ENCODE measurements around the gene PDE9A.
"Not testable (repeated sequence)": the region's sequence is repeated elsewhere in the genome, so short reads cannot be mapped to it uniquely, and the experiment has no call there.

Gene PDE9A

GRCh38 chr21:42720484-42720883, 67.1 kb downstream of the PDE9A start:
- not testable (repeated sequence) for FAIRE-seq

DNA sequence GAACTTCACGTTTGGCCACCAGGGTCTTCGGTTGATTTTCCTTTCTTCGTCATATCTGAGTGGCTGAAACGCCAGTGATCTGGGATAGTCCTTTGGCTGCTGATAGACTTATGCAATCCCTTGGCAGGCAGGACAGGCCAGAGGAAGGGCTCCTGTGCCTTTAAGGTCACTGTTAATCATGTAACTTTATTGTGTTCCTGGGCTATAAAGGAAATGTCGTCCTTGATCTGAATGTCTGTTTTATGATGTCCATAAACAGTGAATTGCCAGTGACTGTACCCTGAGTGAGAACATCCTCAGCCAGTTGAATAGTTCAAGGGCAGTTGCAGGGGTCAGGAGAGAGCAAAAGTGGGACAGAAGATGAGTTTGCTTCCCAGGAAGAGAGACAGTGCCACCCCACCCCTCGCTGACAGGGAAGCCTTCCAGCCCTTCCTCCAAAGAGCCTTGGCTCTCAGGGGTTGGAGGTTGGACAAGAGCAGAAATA, 68.0 kb downstream of the PDE9A start:
- no peak for FAIRE-seq

- no peak for FAIRE-seq
Measured at GRCh38 chr21:42722153-42722552, 68.7 kb downstream of the PDE9A start.

DNA sequence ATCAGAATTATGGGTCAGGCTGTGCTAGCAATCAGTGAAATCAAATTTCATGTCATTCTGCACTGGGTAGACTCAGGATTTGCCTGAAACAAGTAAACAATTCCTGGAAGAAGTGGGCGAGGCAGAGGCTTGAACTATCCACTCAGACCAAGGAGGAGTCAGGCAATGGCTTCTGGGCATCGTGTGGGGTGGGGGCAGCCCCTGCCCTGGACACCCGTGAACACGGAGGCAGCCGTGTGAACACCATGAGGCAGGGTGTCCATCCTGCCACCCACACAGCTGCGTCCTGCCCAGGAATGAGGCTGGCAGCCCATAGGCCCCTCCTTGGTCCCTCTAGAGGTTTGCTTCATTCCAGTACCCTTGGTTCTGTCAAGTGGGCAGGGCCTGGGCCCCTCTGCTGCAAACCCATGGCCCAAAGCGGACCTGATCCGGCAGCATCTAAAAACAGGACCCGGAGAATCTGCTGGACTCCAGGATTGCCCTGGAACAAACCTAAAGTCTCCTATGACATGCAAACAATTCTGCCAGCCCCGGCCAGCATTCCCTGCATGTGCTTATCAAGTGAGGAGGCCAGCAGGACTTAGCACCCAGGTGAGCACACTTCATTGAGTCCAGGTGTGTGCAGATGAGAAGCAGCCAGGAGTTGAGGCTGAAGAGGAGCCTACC, 69.5 kb downstream of the PDE9A start:
- FAIRE-seq: no peak

DNA sequence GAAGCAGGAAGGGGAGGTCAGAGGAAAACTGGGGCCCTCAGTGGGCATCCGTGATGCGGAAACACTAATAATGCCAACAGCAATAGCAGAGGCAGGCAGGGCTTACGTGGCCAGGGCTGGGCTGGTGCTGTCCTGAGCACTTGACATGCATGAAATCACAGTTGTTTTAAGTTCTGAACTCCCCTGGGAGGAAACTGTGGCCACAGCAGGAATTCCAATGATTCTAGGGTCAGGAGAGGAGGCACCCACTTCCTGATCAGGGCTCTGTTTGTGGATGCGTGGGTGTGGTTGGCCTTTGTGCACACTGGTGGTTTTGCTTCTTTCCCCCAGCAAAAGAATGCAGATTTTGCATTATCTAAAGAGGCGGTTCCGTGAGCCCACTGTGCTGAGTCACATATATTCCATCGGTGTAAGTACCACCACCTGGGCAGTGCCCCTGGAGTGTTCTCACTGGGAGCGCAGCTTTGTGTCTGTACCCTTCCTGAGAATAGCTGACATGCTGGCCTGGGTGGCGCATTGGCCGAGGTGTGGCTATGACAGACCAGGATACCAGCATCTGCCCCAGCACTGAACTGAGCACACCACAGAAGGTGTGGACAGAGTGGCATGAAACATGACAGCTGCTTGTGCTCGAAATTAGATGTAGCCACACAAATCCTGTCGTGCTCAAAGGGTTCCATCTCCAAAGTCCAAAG, 71.0 kb downstream of the PDE9A start:
- no peak for FAIRE-seq

- FAIRE-seq: no peak
Measured at GRCh38 chr21:42725416-42725930, 72.1 kb downstream of the PDE9A start.

DNA sequence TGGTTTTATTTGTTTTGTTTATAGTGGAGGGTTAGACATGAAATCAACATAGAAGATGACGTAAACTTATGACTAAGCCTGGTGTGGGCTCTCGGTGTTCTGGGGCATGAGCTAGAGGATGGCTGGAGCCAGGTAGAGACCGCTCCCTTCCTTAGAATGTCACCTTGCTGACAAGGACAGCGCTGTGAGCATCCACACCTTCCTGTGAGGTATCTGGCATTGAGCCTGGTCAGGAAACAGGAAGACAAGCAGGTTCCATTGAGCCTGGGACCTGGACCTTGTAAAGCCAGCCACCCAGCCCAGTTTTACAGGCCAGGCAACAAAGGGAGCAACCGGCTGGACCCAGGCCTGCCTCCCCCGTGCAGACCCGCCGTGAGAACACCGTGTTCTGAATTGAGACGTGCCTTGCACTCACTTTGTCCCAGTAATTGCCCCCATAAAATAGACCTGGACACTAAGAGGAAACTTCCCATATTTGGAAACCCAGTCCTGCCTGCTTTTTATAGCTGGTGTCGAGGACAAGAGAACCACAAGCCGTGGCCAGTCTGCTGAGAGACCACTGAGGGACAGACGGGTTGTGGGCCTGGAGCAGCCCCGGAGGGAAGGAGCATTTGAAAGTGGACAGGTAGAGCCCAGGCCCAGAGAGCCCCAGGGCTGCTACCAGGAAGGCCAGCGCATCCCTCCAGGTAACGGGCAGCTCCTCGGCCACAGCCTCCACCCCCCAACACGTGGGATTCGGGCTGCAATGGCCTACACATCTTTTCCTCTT, 78.0 kb downstream of the PDE9A start:
- FAIRE-seq: no peak

GRCh38 chr21:42732033-42732410, 78.6 kb downstream of the PDE9A start:
- no peak for FAIRE-seq

GRCh38 chr21:42733037-42733627, 79.7 kb downstream of the PDE9A start:
- FAIRE-seq: peak; percentile 9

- no peak for FAIRE-seq
Measured at GRCh38 chr21:42733874-42734273, 80.5 kb downstream of the PDE9A start.

DNA sequence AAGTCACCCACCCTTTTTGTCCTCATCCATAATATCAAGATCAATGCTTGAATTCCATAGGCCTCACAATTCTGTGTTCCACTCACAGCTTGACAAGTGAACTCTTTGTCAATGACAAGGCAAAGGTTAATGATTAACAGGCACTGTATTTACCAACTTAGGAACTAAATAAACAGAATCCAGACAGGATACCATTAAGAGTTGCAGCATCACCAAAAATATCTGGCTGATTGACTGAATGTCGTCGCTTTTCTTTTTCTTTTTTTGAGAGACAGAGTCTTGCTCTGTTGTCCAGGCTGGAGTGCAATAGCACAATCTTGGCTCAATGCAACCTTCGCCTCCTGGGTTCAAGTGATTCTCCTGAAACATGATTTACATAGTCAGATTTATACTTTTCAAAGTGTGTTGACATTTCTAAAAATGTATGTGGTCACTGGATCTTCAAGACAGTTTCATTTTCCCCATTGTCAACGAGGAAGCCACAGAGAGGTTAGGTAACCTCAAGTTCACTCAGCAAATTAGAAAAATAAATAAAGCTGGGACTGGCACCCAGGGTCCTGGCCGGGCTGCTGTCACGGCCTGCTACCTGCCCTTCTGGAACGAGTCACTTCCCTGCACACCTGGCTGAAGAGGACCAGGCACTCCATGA, 81.0 kb downstream of the PDE9A start:
- peak; percentile 66 for FAIRE-seq

GRCh38 chr21:42735061-42735460, 81.6 kb downstream of the PDE9A start:
- FAIRE-seq: no peak

DNA sequence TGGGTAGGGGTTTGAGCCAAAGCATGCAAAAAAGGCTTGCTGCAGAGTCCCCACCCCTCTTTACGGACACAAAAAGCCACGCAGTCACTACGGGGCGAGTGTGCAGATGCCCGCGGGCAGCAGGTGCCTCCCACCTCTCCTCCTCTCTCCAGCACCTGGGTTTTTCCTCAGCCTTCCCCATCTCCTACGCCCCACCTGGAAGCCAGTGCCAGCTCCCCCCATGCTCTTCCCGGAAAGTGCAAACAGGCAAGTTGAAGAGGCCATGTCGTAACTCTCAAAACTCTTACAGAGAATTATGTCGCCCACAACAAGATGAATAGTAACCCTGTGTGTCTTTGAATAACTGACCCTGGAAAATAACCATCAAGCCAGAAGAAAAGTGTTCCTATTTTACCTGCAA, 82.5 kb downstream of the PDE9A start:
- no peak for FAIRE-seq

- FAIRE-seq: no peak
Measured at GRCh38 chr21:42736646-42737350, 83.4 kb downstream of the PDE9A start.

GRCh38 chr21:42737951-42738590, 84.7 kb downstream of the PDE9A start:
- FAIRE-seq: no peak

GRCh38 chr21:42739061-42739931, 85.9 kb downstream of the PDE9A start:
- FAIRE-seq: no peak

DNA sequence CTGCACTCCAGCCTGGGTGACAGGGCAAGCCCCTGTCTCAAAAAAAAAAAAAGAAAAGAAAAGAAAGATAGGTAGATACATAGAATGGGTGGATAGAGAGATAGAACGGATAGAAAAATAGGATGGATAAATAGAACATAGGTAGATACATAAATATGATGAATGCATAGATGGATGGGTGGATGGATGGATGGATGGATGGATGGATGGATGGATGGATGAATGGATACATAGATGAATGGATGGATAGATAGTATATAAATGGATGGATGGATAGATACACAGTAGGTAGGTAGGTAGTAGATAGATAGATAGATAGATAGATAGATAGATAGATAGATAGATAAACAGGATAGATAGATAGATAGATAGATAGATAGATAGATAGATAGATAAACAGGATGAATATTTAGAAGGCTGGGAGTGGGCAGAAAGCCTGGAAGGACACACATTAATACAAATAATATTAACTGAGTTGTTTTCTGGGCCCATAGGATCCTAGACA, 87.0 kb downstream of the PDE9A start:
- FAIRE-seq: no peak

GRCh38 chr21:42741066-42741465, 87.6 kb downstream of the PDE9A start:
- no peak for FAIRE-seq

DNA sequence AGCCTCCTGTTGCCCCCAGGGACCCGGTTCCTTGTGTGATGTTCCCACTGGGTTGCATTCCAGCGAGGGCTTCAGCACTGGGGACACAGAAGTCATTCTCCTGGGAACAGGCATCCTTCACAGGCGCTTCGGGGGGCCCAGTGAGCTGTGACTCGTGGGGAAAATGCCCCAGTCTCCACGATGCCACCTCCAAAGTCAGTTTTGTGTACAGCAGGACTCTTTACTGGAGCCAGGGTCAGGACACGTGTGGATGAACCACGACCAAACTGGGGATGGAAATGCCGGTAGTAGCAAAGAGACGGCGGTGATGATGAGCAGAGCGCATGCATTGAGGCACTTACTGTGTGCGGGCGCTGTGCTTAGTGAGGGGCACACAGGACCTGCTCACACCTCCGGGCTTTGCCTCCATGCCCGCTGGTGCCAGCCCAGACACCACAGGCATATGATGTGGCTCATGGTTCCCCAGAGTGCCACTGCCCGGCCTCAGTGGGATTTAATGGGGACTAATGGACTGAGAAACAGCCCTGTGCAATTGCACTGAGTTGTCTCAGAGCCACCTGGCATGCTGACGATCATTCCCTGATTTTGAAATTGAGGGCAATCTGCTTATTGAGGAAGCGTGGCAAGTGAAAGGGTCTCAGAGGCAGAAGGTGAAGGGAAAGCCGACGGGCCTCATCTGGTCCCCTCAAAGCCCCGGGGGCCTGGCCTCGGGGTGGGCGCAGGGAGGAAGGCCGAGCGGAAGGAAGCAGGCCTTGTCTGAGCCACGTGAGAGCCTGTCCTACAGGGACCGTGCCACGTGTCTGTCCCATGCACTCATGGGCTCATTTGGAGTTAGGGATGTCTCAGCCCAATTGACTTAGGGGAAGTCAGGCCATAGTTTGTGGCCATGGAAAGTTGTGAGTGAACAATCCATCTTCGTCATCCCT, 91.4 kb downstream of the PDE9A start:
- no peak for FAIRE-seq

All from islet of Langerhans (tissue), 1 donor.